IMR-90 (cell line): ENCODE results near the gene CRB1. TPM values are rescaled to one million over a fixed set of nuclear protein-coding genes. Genes with fewer than 3 reads are reported as not detected.

ENCODE experiments used
- ATAC-seq: fragments of 200-7000 bp; cut with Tn5 transposase; 2 replicates; pipeline ENCODE4 v1.9.1; 2020; ENCODE audit warnings: low read depth, mild to moderate bottlenecking, moderate library complexity
- BruUV-seq: library from RNA; stranded (reverse); fragments of 400-500 nt; replicated peaks from 2 replicates; lab custom pipeline; 2021; lab: Mats Ljungman, UMichigan
- CTCF ChIA-PET: fragments of 300-600 bp; formaldehyde crosslinking; extraction: SDS; loops from one replicate; lab custom pipeline; 2021; ENCODE audit warnings: antibody characterized with exemption; lab: Yijun Ruan, JAX
- POLR2A ChIA-PET: fragments of 300-600 bp; sonication (Branson Sonifier 250); formaldehyde crosslinking; loops from one replicate; lab custom pipeline; 2022; ENCODE audit warnings: antibody characterized with exemption; ENCODE audit not compliant: unreplicated experiment; lab: Charles Lee
- DNase-seq: peaks from one replicate; pipeline ENCODE4 v3.0.0; 2013
- H2AFZ ChIP-seq: replicated peaks from 2 replicates; pipeline ENCODE3; 2013; ENCODE audit warnings: low read length, mild to moderate bottlenecking; ENCODE audit not compliant: poor library complexity
- H2AK5ac ChIP-seq: 2 replicates; pipeline ENCODE4 v1.6.1; 2013; ENCODE audit warnings: low read depth, low read length, inconsistent platforms
- H2AK9ac ChIP-seq: replicated peaks from 2 replicates; pipeline ENCODE3; 2013; ENCODE audit warnings: mild to moderate bottlenecking, low read depth, low read length, moderate library complexity; ENCODE audit not compliant: poor library complexity
- H2BK120ac ChIP-seq: 2 replicates; pipeline ENCODE4 v1.6.1; 2013; ENCODE audit warnings: low read depth, low read length, inconsistent platforms
- H2BK15ac ChIP-seq: 3 replicates; pipeline ENCODE4 v1.6.1; 2013; ENCODE audit warnings: low read depth, low read length, inconsistent platforms
- H2BK20ac ChIP-seq: 2 replicates; pipeline ENCODE4 v1.6.1; 2013; ENCODE audit warnings: low read depth, mild to moderate bottlenecking, inconsistent platforms, low read length, moderate library complexity
- H2BK5ac ChIP-seq: 2 replicates; pipeline ENCODE4 v1.6.1; 2013; ENCODE audit warnings: mild to moderate bottlenecking, low read depth, low read length, inconsistent platforms; ENCODE audit not compliant: poor library complexity, severe bottlenecking
- H3K14ac ChIP-seq: replicated peaks from 2 replicates; pipeline ENCODE4 v1.6.1; 2013; ENCODE audit warnings: low read depth, low read length, inconsistent platforms
- H3K18ac ChIP-seq: 2 replicates; pipeline ENCODE4 v1.6.1; 2013; ENCODE audit warnings: low read depth, low read length, control low read depth
- H3K23ac ChIP-seq: 2 replicates; pipeline ENCODE4 v1.6.1; 2013; ENCODE audit warnings: low read depth, low read length, inconsistent platforms
- H3K27ac ChIP-seq: 2 replicates; pipeline ENCODE4 v1.5.1; 2013; ENCODE audit warnings: mild to moderate bottlenecking, control low read depth, low read length; ENCODE audit not compliant: insufficient read depth
- H3K27me3 ChIP-seq: 2 replicates; pipeline ENCODE4 v1.6.1; 2013; ENCODE audit warnings: low read length; ENCODE audit not compliant: control insufficient read depth, insufficient read depth
- H3K36me3 ChIP-seq: 2 replicates; pipeline ENCODE4 v1.6.1; 2013; ENCODE audit warnings: low read length, mixed read lengths; ENCODE audit not compliant: control insufficient read depth, insufficient read depth
- H3K4ac ChIP-seq: 2 replicates; pipeline ENCODE4 v1.6.1; 2013; ENCODE audit warnings: low read depth, low read length, inconsistent platforms
- H3K4me1 ChIP-seq: 2 replicates; pipeline ENCODE4 v1.6.1; 2013; ENCODE audit warnings: low read length, mixed read lengths; ENCODE audit not compliant: control insufficient read depth, insufficient read depth
- H3K4me2 ChIP-seq: 2 replicates; pipeline ENCODE4 v1.6.1; 2013; ENCODE audit warnings: low read depth, mild to moderate bottlenecking, control low read depth, low read length, moderate library complexity
- H3K4me3 ChIP-seq: 2 replicates; pipeline ENCODE4 v1.5.1; 2013; ENCODE audit warnings: low read depth, mild to moderate bottlenecking, control low read depth, low read length, moderate library complexity; ENCODE audit not compliant: insufficient read depth
- H3K56ac ChIP-seq: 2 replicates; pipeline ENCODE4 v1.6.1; 2013; ENCODE audit warnings: low read length, inconsistent platforms; ENCODE audit not compliant: insufficient read depth; ENCODE audit errors: extremely low read depth
- H3K79me1 ChIP-seq, 2 experiments: 2 replicates each; pipeline ENCODE4 v1.6.1; 2013; ENCODE audit warnings: low read length in 2 of 2, inconsistent platforms in 1 of 2, low read depth in 1 of 2
- H3K9ac ChIP-seq: 2 replicates; pipeline ENCODE4 v1.6.1; 2013; ENCODE audit warnings: low read depth, low read length, control low read depth
- H3K9me1 ChIP-seq: 2 replicates; pipeline ENCODE4 v1.6.1; 2013; ENCODE audit warnings: low read length, inconsistent platforms; ENCODE audit not compliant: insufficient read depth
- H3K9me3 ChIP-seq: 2 replicates; pipeline ENCODE4 v1.6.1; 2013; ENCODE audit warnings: low read length; ENCODE audit not compliant: control insufficient read depth, insufficient read depth
- H4K20me1 ChIP-seq: 2 replicates; pipeline ENCODE4 v1.6.1; 2013; ENCODE audit warnings: low read length, inconsistent platforms; ENCODE audit not compliant: insufficient read depth
- H4K5ac ChIP-seq: 2 replicates; pipeline ENCODE4 v1.6.1; 2013; ENCODE audit warnings: mild to moderate bottlenecking, low read depth, low read length, control low read depth
- H4K8ac ChIP-seq, 2 experiments: 2 replicates each; pipeline ENCODE4 v1.6.1; 2013; ENCODE audit warnings: low read depth in 2 of 2, low read length in 2 of 2, control low read depth in 1 of 2, inconsistent platforms in 1 of 2
- H4K91ac ChIP-seq: 2 replicates; pipeline ENCODE4 v1.6.1; 2013; ENCODE audit warnings: low read depth, low read length, inconsistent platforms; ENCODE audit not compliant: insufficient read depth
- BHLHE40 ChIP-seq: fragments of 150-350 bp; IDR thresholded peaks from 2 replicates; pipeline ENCODE4 v1.6.1; 2016; ENCODE audit warnings: mild to moderate bottlenecking, low read depth, low read length
- CEBPB ChIP-seq: IDR thresholded peaks from 2 replicates; pipeline ENCODE4 v1.6.1; 2012; ENCODE audit warnings: low read depth, low read length, improper control_type of control experiment
- CHD1 ChIP-seq: IDR thresholded peaks from 2 replicates; pipeline ENCODE4 v1.6.1; 2012; ENCODE audit warnings: low read depth, low read length, improper control_type of control experiment
- CTCF ChIP-seq: conservative IDR thresholded peaks from 2 replicates; pipeline ENCODE4 v1.5.1; 2012; ENCODE audit warnings: mild to moderate bottlenecking, low read depth, low read length, improper control_type of control experiment
- FOS ChIP-seq: fragments of 150-350 bp; IDR thresholded peaks from 2 replicates; pipeline ENCODE4 v1.6.1; 2016; ENCODE audit warnings: low read depth, low read length
- MAFK ChIP-seq: IDR thresholded peaks from 2 replicates; pipeline ENCODE4 v1.6.1; 2012; ENCODE audit warnings: low read depth, low read length, improper control_type of control experiment
- MAZ ChIP-seq: IDR thresholded peaks from 2 replicates; pipeline ENCODE4 v1.6.1; 2012; ENCODE audit warnings: low read depth, mild to moderate bottlenecking, low read length, improper control_type of control experiment, moderate library complexity, borderline replicate concordance
- MXI1 ChIP-seq: IDR thresholded peaks from 2 replicates; pipeline ENCODE4 v1.6.1; 2012; ENCODE audit warnings: low read depth, mild to moderate bottlenecking, low read length, moderate library complexity, borderline replicate concordance
- NFE2L2 ChIP-seq: fragments of 150-350 bp; IDR thresholded peaks from 2 replicates; pipeline ENCODE4 v1.6.1; 2016; ENCODE audit warnings: low read depth, mild to moderate bottlenecking, low read length
- POLR2A ChIP-seq: IDR thresholded peaks from 2 replicates; pipeline ENCODE4 v1.6.1; 2012; ENCODE audit warnings: mild to moderate bottlenecking, low read depth, low read length
- RAD21 ChIP-seq: IDR thresholded peaks from 2 replicates; pipeline ENCODE4 v1.6.1; 2012; ENCODE audit warnings: low read length, improper control_type of control experiment
- RCOR1 ChIP-seq: IDR thresholded peaks from 2 replicates; pipeline ENCODE4 v1.6.1; 2012; ENCODE audit warnings: mild to moderate bottlenecking, low read length, improper control_type of control experiment; ENCODE audit not compliant: insufficient replicate concordance
- RFX5 ChIP-seq: IDR thresholded peaks from 2 replicates; pipeline ENCODE4 v1.8.0; 2012; ENCODE audit warnings: low read depth, mild to moderate bottlenecking, low read length, moderate library complexity
- SMC3 ChIP-seq: fragments of 150-350 bp; IDR thresholded peaks from 2 replicates; pipeline ENCODE4 v1.6.1; 2016; ENCODE audit warnings: low read depth, mild to moderate bottlenecking, antibody characterized with exemption, low read length, moderate library complexity
- WGBS, 2 experiments: methylation state at CpG; one replicate each; pipeline versions ENCODE4 v1.1.5 to v1.1.7; 2013; ENCODE audit warnings: missing lambda C conversion rate in 2 of 2; ENCODE audit not compliant: insufficient read length in 1 of 2; ENCODE audit errors: extremely low coverage in 2 of 2; 5-methylcytosine and 5-hydroxymethylcytosine counted together
- dilution Hi-C: fragments of 300-500 bp; cut with HindIII; formaldehyde crosslinking; loops from one replicate; pipeline ENCODE4 v1.14.3; 2018; ENCODE audit warnings: low sequenced_read_pairs; ENCODE audit not compliant: unreplicated experiment
- in situ Hi-C: fragments of 300-500 bp; cut with MboI; formaldehyde crosslinking; loops from 3 replicates; pipeline ENCODE4 v1.14.3; 2019; ENCODE audit warnings: low sequenced_read_pairs, inconsistent platforms, mixed read lengths
- intact Hi-C: fragments of 100-400 bp; cut with micrococcal nuclease; formaldehyde crosslinking; loops from 2 replicates; pipeline ENCODE4 v1.10.0; 2022
- polyA plus RNA-seq, 3 experiments: library from polyadenylated mRNA; depleted of rRNA; stranded (reverse); fragments of >200 nt; gene quantifications; 2 replicates each; pipeline ENCODE4 v1.2.3, GENCODE V29; 2012; ENCODE audit warnings: low replicate concordance in 1 of 3
- total RNA-seq: library from RNA; depleted of rRNA; stranded (reverse); fragments of >200 nt; gene quantifications from 2 replicates; pipeline ENCODE4 v1.2.3, GENCODE V29; 2012
- TF ChIP-seq, protein P1 (sequence below): fragments of 150-350 bp; IDR thresholded peaks from 2 replicates; pipeline ENCODE4 v1.6.1; 2017; ENCODE audit warnings: mild to moderate bottlenecking, antibody characterized with exemption, low read length, low read depth
- TF ChIP-seq, protein P2 (sequence below): fragments of 150-350 bp; IDR thresholded peaks from 2 replicates; pipeline ENCODE4 v1.6.1; 2016; ENCODE audit warnings: low read depth, mild to moderate bottlenecking, low read length, moderate library complexity, borderline replicate concordance

CRB1 gene
- total and polyA plus RNA-seq, 2 of the 4 experiments (the other 2 are of a cell fraction) = not detected

DNA sequence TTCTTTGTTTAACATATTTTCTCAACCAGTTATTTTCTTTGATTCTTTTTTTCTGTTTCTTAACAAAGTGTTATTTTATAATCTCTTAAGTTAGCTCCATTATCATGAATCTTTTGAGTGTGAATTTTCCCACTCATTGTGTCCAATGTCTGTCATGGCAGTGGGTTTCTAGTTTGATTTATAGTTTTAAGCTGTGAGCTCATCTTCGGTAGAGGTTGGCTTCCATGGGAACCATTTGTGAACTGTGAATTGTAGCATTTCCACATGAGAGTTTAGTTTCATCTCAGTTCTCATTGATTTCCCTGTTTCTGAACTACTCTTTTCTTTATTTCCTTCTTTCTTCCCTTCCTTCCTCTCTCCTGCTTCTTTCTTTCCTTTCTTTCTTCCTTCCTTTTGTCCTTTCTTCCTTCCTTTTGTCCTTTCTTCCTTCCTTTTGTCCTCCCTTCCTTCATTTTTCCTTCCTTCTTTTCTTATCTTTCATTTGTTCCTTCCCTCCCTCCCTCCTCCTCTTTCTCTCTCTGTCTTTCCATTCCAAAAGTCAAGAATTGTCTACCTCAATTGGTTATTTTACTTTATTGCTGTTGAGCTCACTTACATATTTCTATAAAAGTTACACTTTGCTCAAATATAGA, 3.0 kb upstream of the CRB1 start:
- Histone ChIP-seq H4K8ac (no peak overlapping the region), H3K9ac (no peak overlapping the region), H2BK20ac (no peak overlapping the region), H2AFZ (no peak overlapping the region), H3K4me1 (no peaks in the 10 kb centered on the region), H3K23ac (no peak overlapping the region), H3K4me2 (no peak overlapping the region), H3K4ac (no peak overlapping the region), H3K9me3 (no peaks in the 10 kb centered on the region), H4K20me1 (no peaks in the 10 kb centered on the region), H4K5ac (no peak overlapping the region), H2BK120ac (no peak overlapping the region), H4K91ac (no peak overlapping the region), H3K9me1 (no peaks in the 10 kb centered on the region), H2BK5ac (no peak overlapping the region), H2BK15ac (no peak overlapping the region), H2AK5ac (no peak overlapping the region), H2AK9ac (no peak overlapping the region), H3K36me3 (no peaks in the 10 kb centered on the region), H3K56ac (no peak overlapping the region), H3K18ac (no peak overlapping the region), H3K4me3 (no peak overlapping the region), H3K27me3 (no peaks in the 10 kb centered on the region), H3K27ac (no peak overlapping the region), H3K79me1 (no peaks in the 10 kb centered on the region), H3K14ac (no peak overlapping the region)
- no TSS peak for BruUV-seq
- in situ Hi-C loops (no loop called here), dilution Hi-C loops (no loop called here), intact Hi-C loops (no loop called here)
- ChIA-PET CTCF (no interaction called here), POLR2A (no interaction called here)
- no peak for TF ChIP-seq RCOR1
- TF ChIP-seq RAD21 = no peak
- no peak for TF ChIP-seq POLR2A
- no peak for TF ChIP-seq CHD1
- TF ChIP-seq MXI1 = no peak
- TF ChIP-seq FOS = no peak
- TF ChIP-seq BHLHE40 = no peak
- no peak for TF ChIP-seq CEBPB
- no peak for TF ChIP-seq MAZ
- TF ChIP-seq NFE2L2 = no peak
- no peak for TF ChIP-seq SMC3
- TF ChIP-seq CTCF = no peak
- TF ChIP-seq, protein P1, sequence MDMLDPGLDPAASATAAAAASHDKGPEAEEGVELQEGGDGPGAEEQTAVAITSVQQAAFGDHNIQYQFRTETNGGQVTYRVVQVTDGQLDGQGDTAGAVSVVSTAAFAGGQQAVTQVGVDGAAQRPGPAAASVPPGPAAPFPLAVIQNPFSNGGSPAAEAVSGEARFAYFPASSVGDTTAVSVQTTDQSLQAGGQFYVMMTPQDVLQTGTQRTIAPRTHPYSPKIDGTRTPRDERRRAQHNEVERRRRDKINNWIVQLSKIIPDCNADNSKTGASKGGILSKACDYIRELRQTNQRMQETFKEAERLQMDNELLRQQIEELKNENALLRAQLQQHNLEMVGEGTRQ = no peak
- TF ChIP-seq, protein P2, sequence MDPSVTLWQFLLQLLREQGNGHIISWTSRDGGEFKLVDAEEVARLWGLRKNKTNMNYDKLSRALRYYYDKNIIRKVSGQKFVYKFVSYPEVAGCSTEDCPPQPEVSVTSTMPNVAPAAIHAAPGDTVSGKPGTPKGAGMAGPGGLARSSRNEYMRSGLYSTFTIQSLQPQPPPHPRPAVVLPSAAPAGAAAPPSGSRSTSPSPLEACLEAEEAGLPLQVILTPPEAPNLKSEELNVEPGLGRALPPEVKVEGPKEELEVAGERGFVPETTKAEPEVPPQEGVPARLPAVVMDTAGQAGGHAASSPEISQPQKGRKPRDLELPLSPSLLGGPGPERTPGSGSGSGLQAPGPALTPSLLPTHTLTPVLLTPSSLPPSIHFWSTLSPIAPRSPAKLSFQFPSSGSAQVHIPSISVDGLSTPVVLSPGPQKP = no peak
- TF ChIP-seq MAFK = no peak
- TF ChIP-seq RFX5 = no peak
- no peak for ATAC-seq
- no peak for DNase-seq
- no CpG with 5 or more reads among the region's 1 CpG for WGBS, 2 experiments
